K562 (cell line): ENCODE measurements around the gene DPRX. TPM values are rescaled to one million over a fixed set of nuclear protein-coding genes. Genes with fewer than 3 reads are reported as not detected.

Experiments used
- ATAC-seq: fragments of 200-7000 bp; cut with Tn5 transposase; 3 replicates; pipeline ENCODE4 v1.9.1; 2020; ENCODE audit warnings: moderate library complexity
- BruUV-seq: library from RNA; stranded (reverse); fragments of 400-500 nt; replicated peaks from 2 replicates; lab custom pipeline; 2021; lab: Mats Ljungman, UMichigan
- CTCF ChIA-PET: fragments of 300-600 bp; formaldehyde crosslinking; extraction: SDS; loops from one replicate; lab custom pipeline; 2021; ENCODE audit warnings: low intra/inter-chr PET ratio; lab: Yijun Ruan, JAX
- POLR2A ChIA-PET: fragments of 300-600, 350-650 bp; sonication (Branson Sonifier 250); formaldehyde crosslinking; extraction: SDS; loops from one replicate; lab custom pipeline; 2021; ENCODE audit warnings: antibody characterized with exemption, inconsistent platforms; lab: Yijun Ruan, JAX
- DNase-seq, 4 experiments: peaks; one replicate each; pipeline versions ENCODE4 v3.0.0 to v3.0.0-alpha.2; 2011 to 2018; ENCODE audit warnings: low spot score in 3 of 4, mixed read lengths in 3 of 4; ENCODE audit errors: extremely low read depth in 1 of 4
- FAIRE-seq: peaks from 2 replicates; lab custom pipeline; 2011; peaks lifted over from hg19 to GRCh38; lab: Jason Lieb, UNC
- H2AFZ ChIP-seq: 2 replicates; pipeline ENCODE4 v1.6.0; 2011; ENCODE audit warnings: low read depth, low read length, control low read depth, inconsistent platforms
- H3K27ac ChIP-seq: fragments of 200-600 bp; 3 replicates; pipeline ENCODE4 v1.8.0; 2011; ENCODE audit warnings: low read depth, mild to moderate bottlenecking, control low read depth, inconsistent platforms, low read length, moderate library complexity, mixed read lengths; ENCODE audit errors: extremely low read depth
- H3K27me3 ChIP-seq, 2 experiments: fragments of 300-600 bp in 1 of 2; 2 replicates in 1 of 2; 3 replicates in 1 of 2; pipeline versions ENCODE4 v1.6.0 to v1.8.0; 2011; ENCODE audit warnings: inconsistent platforms in 2 of 2, low read length in 2 of 2, mild to moderate bottlenecking in 1 of 2, mixed read lengths in 1 of 2, moderate library complexity in 1 of 2; ENCODE audit not compliant: control insufficient read depth in 2 of 2, insufficient read depth in 2 of 2
- H3K36me3 ChIP-seq: fragments of 300-600 bp; 3 replicates; pipeline ENCODE4 v1.8.0; 2011; ENCODE audit warnings: mild to moderate bottlenecking, low read length, inconsistent platforms; ENCODE audit not compliant: control insufficient read depth, insufficient read depth
- H3K4me1 ChIP-seq, 2 experiments: fragments of 200-600 bp in 1 of 2; replicated peaks in 1 of 2; 2 replicates in 1 of 2; 3 replicates in 1 of 2; pipeline versions ENCODE4 v1.5.1 to v1.8.0; 2011; ENCODE audit warnings: inconsistent platforms in 2 of 2, low read length in 2 of 2, mild to moderate bottlenecking in 1 of 2, mixed read lengths in 1 of 2, moderate library complexity in 1 of 2; ENCODE audit not compliant: control insufficient read depth in 2 of 2, insufficient read depth in 2 of 2
- H3K4me2 ChIP-seq: 2 replicates; pipeline ENCODE4 v1.6.1; 2011; ENCODE audit warnings: low read length, control low read depth, inconsistent platforms, mixed read lengths; ENCODE audit not compliant: insufficient read depth
- H3K4me3 ChIP-seq: fragments of 200-600 bp; sonication (generic), shearing (Covaris generic); 2 replicates; pipeline ENCODE4 v1.5.1; 2016; ENCODE audit warnings: control low read depth, inconsistent platforms
- H3K79me2 ChIP-seq: fragments of 200-600 bp; 3 replicates; pipeline ENCODE4 v1.8.0; 2011; ENCODE audit warnings: low read length, inconsistent platforms; ENCODE audit not compliant: control insufficient read depth, insufficient read depth
- H3K9ac ChIP-seq, 2 experiments: 2 replicates each; pipeline versions ENCODE4 v1.6.0 to v1.6.1; 2011; ENCODE audit warnings: low read depth in 2 of 2, low read length in 2 of 2, control low read depth in 1 of 2, inconsistent platforms in 1 of 2, mild to moderate bottlenecking in 1 of 2, mixed read lengths in 1 of 2; ENCODE audit not compliant: insufficient read depth in 1 of 2
- H3K9me1 ChIP-seq: one replicate; pipeline ENCODE4 v1.6.0; 2011; ENCODE audit warnings: inconsistent platforms, mild to moderate bottlenecking, low read length, moderate library complexity; ENCODE audit not compliant: control insufficient read depth, insufficient read depth
- H3K9me3 ChIP-seq: replicated peaks from 2 replicates; pipeline ENCODE4 v1.5.1; 2011; ENCODE audit warnings: low read depth, low read length, inconsistent platforms; ENCODE audit not compliant: control insufficient read depth, insufficient read depth
- H4K20me1 ChIP-seq: replicated peaks from 2 replicates; pipeline ENCODE4 v1.6.1; 2011; ENCODE audit warnings: low read length, inconsistent platforms, mixed read lengths; ENCODE audit not compliant: control insufficient read depth, insufficient read depth
- ARID3B ChIP-seq: fragments of 250-450 bp; sonication (Bioruptor Pico); IDR thresholded peaks from 2 replicates; pipeline ENCODE4 v1.4.0; 2020; ENCODE audit warnings: borderline replicate concordance
- CXXC5 ChIP-seq: fragments of 250-450 bp; sonication (Bioruptor Pico); IDR thresholded peaks from 2 replicates; pipeline ENCODE4 v1.8.0; 2022; ENCODE audit warnings: inconsistent platforms, mild to moderate bottlenecking, moderate library complexity
- DNMT1 ChIP-seq: fragments of 450-650 bp; IDR thresholded peaks from 2 replicates; pipeline ENCODE4 v1.6.1; 2016; ENCODE audit warnings: antibody characterized with exemption, mild to moderate bottlenecking
- FOXK2 ChIP-seq, 2 experiments: fragments of 450-650 bp; IDR thresholded peaks in 1 of 2; conservative IDR thresholded peaks in 1 of 2; 2 replicates each; pipeline ENCODE4 v1.6.1; 2016; ENCODE audit warnings: low read depth in 2 of 2, mild to moderate bottlenecking in 1 of 2
- GATAD2B ChIP-seq: fragments of 450-650 bp; IDR thresholded peaks from 2 replicates; pipeline ENCODE4 v1.6.1; 2017; ENCODE audit warnings: mild to moderate bottlenecking, borderline replicate concordance
- RFX7 ChIP-seq: fragments of 250-450 bp; sonication (Bioruptor Pico); IDR thresholded peaks from 2 replicates; pipeline ENCODE4 v1.5.1; 2021; ENCODE audit warnings: mild to moderate bottlenecking
- ZMIZ1 ChIP-seq, 2 experiments: fragments of 150-350 bp in 1 of 2; IDR thresholded peaks; 2 replicates each; pipeline ENCODE4 v1.6.1; 2012 to 2016; ENCODE audit warnings: low read depth in 2 of 2, low read length in 2 of 2, mild to moderate bottlenecking in 1 of 2, moderate library complexity in 1 of 2
- ZNF133 ChIP-seq: fragments of 250-450 bp; sonication (Bioruptor Pico); IDR thresholded peaks from 2 replicates; pipeline ENCODE4 v1.4.0; 2020; ENCODE audit warnings: mild to moderate bottlenecking
- ZNF347 ChIP-seq: fragments of 450-650 bp; formaldehyde crosslinking; IDR thresholded peaks from 2 replicates; pipeline ENCODE4 v1.4.0; 2020; ENCODE audit warnings: low read depth, mild to moderate bottlenecking, moderate library complexity
- ZNF445 ChIP-seq: fragments of 250-450 bp; sonication (Bioruptor Pico); IDR thresholded peaks from 2 replicates; pipeline ENCODE4 v1.4.0; 2020; ENCODE audit warnings: low read depth, mild to moderate bottlenecking, moderate library complexity
- WGBS: fragments of 100-300 bp; shearing (Covaris generic); methylation state at CpG from one replicate; pipeline ENCODE4 v1.1.6; 2016; ENCODE audit warnings: low coverage, mixed read lengths; ENCODE audit not compliant: insufficient coverage; ENCODE audit errors: missing lambda C conversion rate; 5-methylcytosine and 5-hydroxymethylcytosine counted together
- in situ Hi-C: fragments of 300-500 bp; cut with MboI; formaldehyde crosslinking; loops from 4 replicates; pipeline ENCODE4 v1.15.0; 2018; ENCODE audit warnings: inconsistent platforms, mixed read lengths
- intact Hi-C: fragments of 100-400 bp; cut with micrococcal nuclease; formaldehyde crosslinking; loops from 2 replicates; pipeline ENCODE4 v1.14.2; 2022
- polyA plus RNA-seq, 8 experiments: library from polyadenylated mRNA; depleted of rRNA in 4 of 8; stranded (reverse) in 5 of 8; unstranded in 3 of 8; fragments of >200 nt; fragmentation: Nextera tagmentation in 2 of 8; fragmentation: Illumina TruSeq in 1 of 8; extraction: Ambion mirVana in 2 of 8; extraction: Trizol in 1 of 8; gene quantifications; 2 replicates each; pipeline versions ENCODE4 v1.2.1 to v1.2.3, GENCODE V29; 2011 to 2014; ENCODE audit warnings: inconsistent platforms in 1 of 8, missing spikeins in 1 of 8
- total RNA-seq, 7 experiments: library from RNA; depleted of rRNA in 6 of 7; stranded (reverse); fragments of >200 nt in 6 of 7; fragmentation: Illumina TruSeq in 2 of 7; extraction: Trizol in 2 of 7; gene quantifications; 2 replicates each; pipeline versions ENCODE4 v1.2.1 to v1.2.3, GENCODE V29; 2011 to 2021; ENCODE audit warnings: low replicate concordance in 1 of 7

The DPRX gene
- total and polyA plus RNA-seq, 9 of the 15 experiments (the other 6 are each of a cell fraction or from before 2014, with no cell fraction given) = not detected

- intact Hi-C loops = no loop called here
Measured at GRCh38 chr19:53626486-53626885, 5.3 kb upstream of the DPRX start.

More at GRCh38 chr19:53626486-53626885, 5.3 kb upstream of the DPRX start:
- peaks cover 0 to 26% of the 10 kb centered on the region in 2 experiments; a peak in 2 of 5 replicates for H3K27me3 ChIP-seq
- H3K27ac ChIP-seq = no peak overlapping the region
- H3K36me3 ChIP-seq = no peaks in the 10 kb centered on the region
- BruUV-seq = no TSS peak
- H3K4me1 ChIP-seq = no peaks in the 10 kb centered on the region
- in situ Hi-C loops = no loop called here
- no peak overlapping the region for H3K4me3 ChIP-seq
- no peak for FAIRE-seq
- no peak overlapping the region for H3K9ac ChIP-seq
- H2AFZ ChIP-seq = no peak overlapping the region
- no peaks in the 10 kb centered on the region for H3K9me1 ChIP-seq
- ChIA-PET POLR2A (no interaction called here), CTCF (no interaction called here)
- H4K20me1 ChIP-seq = no peaks in the 10 kb centered on the region
- no peak for TF ChIP-seq ZNF445 (CRISPR knock-in tag)
- TF ChIP-seq DNMT1 = no peak
- no peak for TF ChIP-seq ZNF133
- TF ChIP-seq ZNF347 (CRISPR knock-in tag) = no peak
- no peak for TF ChIP-seq RFX7 (CRISPR knock-in tag)
- no peak for TF ChIP-seq ARID3B (CRISPR knock-in tag)
- TF ChIP-seq GATAD2B = no peak
- no peak for TF ChIP-seq CXXC5 (CRISPR knock-in tag)
- no peak for TF ChIP-seq ZMIZ1 (IDR thresholded peaks at IDR 0.05; ENCODE audit: low read depth in 2 of 2, low read length in 2 of 2)
- TF ChIP-seq FOXK2 (conservative IDR thresholded peaks at IDR 0.05 in 1 of 2, IDR thresholded peaks at IDR 0.05 in 1 of 2; ENCODE audit: low read depth in 2 of 2) = no peak
- no peaks in the 10 kb centered on the region for H3K9me3 ChIP-seq
- ATAC-seq = no peak
- no peak for DNase-seq
- WGBS = 0% methylated on average over 9 of the region's 9 CpGs
- H3K79me2 ChIP-seq = no peaks in the 10 kb centered on the region
- H3K4me2 ChIP-seq = no peak overlapping the region
